Anterior cingulate cortex (tissue), 58 donors: ENCODE measurements around the gene GRIK2.
"Not testable (repeated sequence)": the region's sequence is repeated elsewhere in the genome, so short reads cannot be mapped to it uniquely, and the experiment has no call there.

Experiments
- DNase-seq, 58 donors: peaks; one replicate each; lab custom pipeline; 2025; lab: John Stamatoyannopoulos, UW

The GRIK2 gene

DNA sequence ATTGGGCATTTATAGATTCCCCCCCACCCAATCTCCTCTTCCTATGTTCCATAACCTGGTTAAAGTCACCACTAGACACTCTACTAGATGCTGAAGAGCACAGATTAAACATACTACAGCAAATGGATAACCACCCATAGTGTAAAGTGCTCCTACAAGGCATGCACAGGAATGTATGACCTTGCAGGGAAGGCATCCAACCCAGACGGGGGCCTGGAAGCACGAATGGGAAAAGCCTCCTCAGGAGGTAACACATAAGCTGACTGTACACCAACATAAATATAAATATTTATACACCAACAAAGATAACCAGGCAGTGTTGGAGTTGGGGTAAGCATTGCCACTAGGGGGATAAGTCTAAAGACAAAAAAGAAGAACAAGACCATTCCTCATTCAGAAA lies 691.7 kb downstream of the GRIK2 start:
- DNase-seq = no peak

DNA sequence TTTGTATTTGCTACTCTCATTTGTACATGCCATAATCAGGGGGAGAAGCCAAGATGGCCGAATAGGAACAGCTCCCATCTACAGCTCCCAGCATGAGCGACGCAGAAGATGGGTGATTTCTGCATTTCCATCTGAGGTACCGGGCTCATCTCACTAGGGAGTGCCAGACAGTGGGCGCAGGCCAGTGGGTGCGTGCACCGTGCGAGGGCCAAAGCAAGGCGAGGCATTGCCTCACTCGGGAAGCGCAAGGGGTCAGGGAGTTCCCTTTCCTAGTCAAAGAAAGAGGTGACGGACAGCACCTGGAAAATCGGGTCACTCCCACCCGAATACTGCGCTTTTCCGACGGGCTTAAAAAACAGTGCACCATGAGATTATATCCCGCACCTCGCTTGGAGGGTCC lies 694.7 kb downstream of the GRIK2 start:
- not testable (repeated sequence) for DNase-seq

DNA sequence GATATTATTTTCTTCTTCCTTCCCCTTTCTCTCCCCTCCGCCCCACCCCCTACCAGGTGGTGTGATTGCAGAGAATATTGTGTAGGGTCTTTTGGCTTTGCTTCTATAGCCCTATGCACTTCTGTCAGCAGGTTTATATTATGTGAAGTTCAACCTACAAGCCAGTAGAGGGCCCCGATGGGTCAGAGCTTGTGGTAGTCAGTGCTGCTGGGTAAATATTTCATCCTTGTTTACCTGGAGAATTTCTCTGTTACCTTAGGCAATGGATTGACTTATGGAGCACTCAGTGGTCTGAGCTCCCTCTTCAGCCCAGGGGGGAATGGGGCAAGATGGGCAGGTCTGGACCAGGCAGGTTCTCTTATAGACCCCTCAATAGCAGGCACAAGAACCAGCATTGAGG lies 720.9 kb downstream of the GRIK2 start:
- DNase-seq = no peak

DNA sequence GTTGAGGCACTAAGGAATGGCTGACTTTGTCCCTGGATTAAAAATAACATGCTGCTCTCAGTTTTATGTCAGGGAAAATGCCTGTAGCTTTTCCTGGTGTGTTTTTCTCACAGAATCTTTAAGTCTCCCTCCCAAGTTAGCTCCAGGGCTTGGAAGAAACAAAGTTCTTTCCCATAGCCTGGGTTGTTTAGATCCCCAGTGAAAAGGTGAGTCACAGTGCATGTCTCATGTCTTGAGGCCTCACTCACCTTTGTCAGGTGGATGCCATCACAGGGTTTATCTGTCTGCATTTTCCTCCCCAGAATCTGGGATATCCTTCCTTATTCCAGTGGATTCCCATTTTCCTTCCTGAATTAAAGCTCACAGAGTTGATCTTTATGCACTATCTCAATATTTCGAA lies 722.4 kb downstream of the GRIK2 start:
- DNase-seq = no peak

DNA sequence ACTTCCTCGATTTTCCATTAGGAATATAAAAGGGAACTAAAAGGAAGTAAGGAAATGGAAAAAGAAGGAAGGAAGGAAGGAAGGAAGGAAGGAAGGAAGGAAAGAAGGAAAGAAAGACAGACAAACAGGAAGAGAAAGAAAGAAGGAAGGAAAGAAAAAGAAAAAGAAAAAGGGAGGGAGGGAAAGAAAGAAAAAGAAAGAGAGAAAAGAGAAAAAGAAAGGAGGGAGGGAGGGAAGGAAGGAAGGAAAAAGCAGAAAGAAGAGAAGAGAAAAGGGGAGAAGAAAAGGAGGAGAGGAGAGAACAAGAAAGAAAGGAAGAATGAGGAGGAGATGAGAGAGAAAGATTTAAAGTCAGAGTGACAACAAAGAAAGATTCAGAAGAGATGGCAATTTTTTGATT lies 724.5 kb downstream of the GRIK2 start:
- DNase-seq = no peak
